Common myeloid progenitor, CD34-positive (primary cell): ENCODE results near the gene PCBP2.
A peak's percentile ranks its signal among the peaks of the same experiment; 100 is the strongest.
"Not testable (repeated sequence)": the region's sequence is repeated elsewhere in the genome, so short reads cannot be mapped to it uniquely, and the experiment has no call there.

Experiments
- CTCF ChIA-PET: fragments of 350-600 bp; sonication (Branson Sonifier 250); formaldehyde crosslinking; loops from one replicate; lab custom pipeline; 2021; ENCODE audit warnings: antibody characterized with exemption; lab: Charles Lee
- POLR2A ChIA-PET: fragments of 350-600 bp; sonication (Branson Sonifier 250); formaldehyde crosslinking; loops from one replicate; lab custom pipeline; 2021; ENCODE audit warnings: antibody characterized with exemption; lab: Charles Lee
- DNase-seq, 3 donors: peaks; one replicate each; pipeline versions ENCODE4 v3.0.0 to v3.0.0-alpha.2; 2013
- H3K27ac ChIP-seq, 2 experiments: 1 replicate in 1 of 2; 2 replicates in 1 of 2; pipeline ENCODE4 v1.7.0; 2013; ENCODE audit warnings: inconsistent platforms in 2 of 2, low read length in 2 of 2, mild to moderate bottlenecking in 2 of 2, low read depth in 1 of 2, moderate library complexity in 1 of 2; ENCODE audit not compliant: severe bottlenecking in 2 of 2, insufficient read depth in 1 of 2, poor library complexity in 1 of 2
- H3K27me3 ChIP-seq, 5 experiments: replicated peaks in 2 of 5; 1 replicate in 3 of 5; 2 replicates in 2 of 5; pipeline versions ENCODE4 v1.6.1 to v1.7.0; 2013; ENCODE audit warnings: low read length in 4 of 5, mild to moderate bottlenecking in 2 of 5, moderate library complexity in 2 of 5, inconsistent platforms in 1 of 5; ENCODE audit not compliant: insufficient read depth in 5 of 5, control insufficient read depth in 4 of 5
- H3K36me3 ChIP-seq, 4 experiments: 1 replicate in 2 of 4; 2 replicates in 2 of 4; pipeline versions ENCODE4 v1.6.1 to v1.7.0; 2013; ENCODE audit warnings: low read length in 3 of 4, control low read depth in 1 of 4, mild to moderate bottlenecking in 1 of 4; ENCODE audit not compliant: control insufficient read depth in 4 of 4, insufficient read depth in 4 of 4
- H3K4me1 ChIP-seq, 4 experiments: 1 replicate in 3 of 4; 2 replicates in 1 of 4; pipeline versions ENCODE4 v1.6.1 to v1.7.1; 2013; ENCODE audit warnings: low read length in 3 of 4, mild to moderate bottlenecking in 3 of 4, control low read depth in 1 of 4, inconsistent platforms in 1 of 4, moderate library complexity in 1 of 4; ENCODE audit not compliant: control insufficient read depth in 4 of 4, insufficient read depth in 4 of 4; ENCODE audit errors: control extremely low read depth in 1 of 4
- H3K4me3 ChIP-seq, 7 experiments: 1 replicate in 4 of 7; 2 replicates in 3 of 7; pipeline versions ENCODE4 v1.5.1 to v1.7.0; 2013; ENCODE audit warnings: mild to moderate bottlenecking in 7 of 7, low read length in 6 of 7, moderate library complexity in 6 of 7, inconsistent platforms in 2 of 7, low read depth in 2 of 7, control low read depth in 1 of 7; ENCODE audit not compliant: insufficient read depth in 4 of 7, control insufficient read depth in 1 of 7; ENCODE audit errors: extremely low read depth in 1 of 7
- H3K9me3 ChIP-seq, 5 experiments: 1 replicate in 4 of 5; 2 replicates in 1 of 5; pipeline versions ENCODE4 v1.6.1 to v1.7.1; 2013; ENCODE audit warnings: low read length in 4 of 5, mild to moderate bottlenecking in 2 of 5, inconsistent platforms in 1 of 5, low read depth in 1 of 5, moderate library complexity in 1 of 5; ENCODE audit not compliant: control insufficient read depth in 4 of 5, insufficient read depth in 2 of 5; ENCODE audit errors: control extremely low read depth in 1 of 5
- WGBS: methylation state at CpG from one replicate; pipeline ENCODE4 v1.1.5; 2013; ENCODE audit not compliant: insufficient coverage; 5-methylcytosine and 5-hydroxymethylcytosine counted together

PCBP2 gene

DNA sequence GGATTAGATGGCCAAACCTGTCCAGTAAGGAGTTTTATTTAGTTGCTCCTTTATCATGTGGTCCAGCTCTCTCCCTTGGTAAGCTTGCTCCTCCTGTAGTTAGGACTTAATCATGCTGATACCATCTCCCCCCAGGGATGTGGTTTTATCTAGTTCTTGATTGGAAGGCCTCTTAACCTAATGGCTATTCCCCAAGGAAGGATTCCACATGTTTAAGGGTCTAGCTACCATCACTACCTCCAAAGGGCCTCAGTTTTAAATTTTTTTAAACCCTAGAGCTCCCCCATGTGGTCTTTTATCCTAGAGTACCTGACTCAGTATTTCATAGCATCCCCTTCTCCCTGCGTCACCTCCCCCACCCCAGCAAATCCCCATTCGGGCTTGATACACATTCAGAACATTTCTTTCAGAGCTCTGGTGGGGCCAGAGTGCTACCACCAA is 24.9 kb downstream of the PCBP2 start:
- no peaks in the 10 kb centered on the region for H3K27me3 ChIP-seq
- no peaks in the 10 kb centered on the region for H3K9me3 ChIP-seq
- H3K4me1 ChIP-seq = no peaks in the 10 kb centered on the region
- 100% methylated on average over 1 of the region's 2 CpGs for WGBS
- no peak overlapping the region for H3K27ac ChIP-seq
- DNase-seq = peak in 2 of 3 donors; percentile 43 to 51
- ChIA-PET POLR2A (interaction anchor here (0.6 to 1.3 kb wide), 4 partner anchors 12 to 23 kb away, joined by 3 to 6 read pairs (median 4); no protein-coding TSS in a partner anchor), CTCF (interaction anchor here (1.0 to 8.9 kb wide), 15 partner anchors 9 to 179 kb away, joined by 3 to 130 read pairs (median 9); partner anchors contain the start of genes NPFF and TARBP2)
- H3K4me3 ChIP-seq = no peak overlapping the region
- peaks cover 50 to 96% (median 73%) of the 10 kb centered on the region in 4 experiments for H3K36me3 ChIP-seq

- Histone ChIP-seq H3K4me1 (no peaks in the 10 kb centered on the region), H3K9me3 (no peaks in the 10 kb centered on the region), H3K27me3 (no peaks in the 10 kb centered on the region), H3K27ac (no peak overlapping the region), H3K4me3 (no peak overlapping the region), H3K36me3 (peaks cover 39 to 96% (median 69%) of the 10 kb centered on the region in 4 experiments)
- no peak for DNase-seq
- CTCF ChIA-PET = interaction anchor here (1.1 to 8.9 kb wide), 6 partner anchors 11 to 134 kb away, joined by 3 to 130 read pairs (median 5); partner anchors contain the start of gene NPFF
- 88% methylated on average over 1 of the region's 1 CpG for WGBS
- POLR2A ChIA-PET = interaction anchor here (1.0 kb wide), 1 partner anchor 12 kb away, joined by 4 read pairs; no protein-coding TSS in a partner anchor
Measured at GRCh38 chr12:53478865-53479264, 27.0 kb downstream of the PCBP2 start.

DNA sequence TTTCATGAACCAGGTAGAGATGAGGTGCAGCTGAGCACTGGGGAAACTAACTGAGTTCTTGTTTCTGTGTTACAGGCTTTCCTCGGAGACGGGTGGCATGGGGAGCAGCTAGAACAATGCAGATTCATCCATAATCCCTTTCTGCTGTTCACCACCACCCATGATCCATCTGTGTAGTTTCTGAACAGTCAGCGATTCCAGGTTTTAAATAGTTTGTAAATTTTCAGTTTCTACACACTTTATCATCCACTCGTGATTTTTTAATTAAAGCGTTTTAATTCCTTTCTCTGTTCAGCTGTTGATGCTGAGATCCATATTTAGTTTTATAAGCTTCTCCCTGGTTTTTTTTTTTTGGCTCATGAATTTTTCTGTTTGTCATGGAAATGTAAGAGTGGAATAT is 27.4 kb downstream of the PCBP2 start:
- 95% methylated on average over 3 of the region's 5 CpGs for WGBS
- ChIA-PET POLR2A (interaction anchor here (1.0 to 1.3 kb wide), 2 partner anchors 11 to 22 kb away, joined by 3 to 4 read pairs; partner anchors contain the start of gene TARBP2), CTCF (interaction anchor here (1.2 to 8.9 kb wide), 5 partner anchors 10 to 134 kb away, joined by 3 to 130 read pairs (median 4); partner anchors contain the start of gene NPFF)
- Histone ChIP-seq H3K4me3 (no peak overlapping the region), H3K36me3 (peaks cover 35 to 96% (median 68%) of the 10 kb centered on the region in 4 experiments), H3K27ac (no peak overlapping the region), H3K9me3 (no peaks in the 10 kb centered on the region), H3K27me3 (no peaks in the 10 kb centered on the region), H3K4me1 (no peaks in the 10 kb centered on the region)
- no peak for DNase-seq

GRCh38 chr12:53480491-53481442 is 28.9 kb downstream of the PCBP2 start:
- CTCF ChIA-PET = interaction anchor here (1.2 to 3.1 kb wide), 7 partner anchors 12 to 157 kb away, joined by 3 to 23 read pairs (median 6); partner anchors contain the start of genes MAP3K12 and NPFF
- Histone ChIP-seq H3K4me1 (no peaks in the 10 kb centered on the region), H3K27me3 (no peaks in the 10 kb centered on the region), H3K27ac (no peak overlapping the region), H3K9me3 (no peaks in the 10 kb centered on the region), H3K36me3 (peaks cover 26 to 94% (median 66%) of the 10 kb centered on the region in 4 experiments), H3K4me3 (no peak overlapping the region)
- POLR2A ChIA-PET = interaction anchor here (0.6 to 3.2 kb wide), 6 partner anchors 9 to 228 kb away, joined by 3 to 20 read pairs (median 4); partner anchors contain the start of gene TARBP2
- no peak for DNase-seq
- WGBS = 95% methylated on average over 5 of the region's 12 CpGs

DNA sequence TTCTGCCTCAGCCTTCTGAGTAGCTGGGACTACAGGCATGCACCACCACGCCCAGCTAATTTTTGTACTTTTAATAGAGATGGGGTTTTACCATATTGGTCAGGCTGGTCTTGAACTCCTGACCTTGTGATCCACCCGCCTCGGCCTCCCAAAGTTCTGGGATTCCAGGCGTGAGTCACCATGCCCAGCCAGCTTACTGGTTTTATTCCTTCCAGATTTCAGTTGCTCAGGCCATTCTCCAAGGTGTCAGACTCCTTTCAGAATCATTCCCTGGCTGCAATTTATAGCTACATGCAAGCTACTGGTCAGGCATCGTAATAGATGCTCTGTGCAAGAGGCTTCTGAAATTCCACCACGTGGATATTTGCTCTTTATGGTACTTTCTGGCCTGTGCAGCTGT is 29.6 kb downstream of the PCBP2 start:
- ChIA-PET CTCF (interaction anchor here (0.8 to 3.1 kb wide), 11 partner anchors 9 to 158 kb away, joined by 3 to 23 read pairs (median 6); partner anchors contain the start of genes MAP3K12 and NPFF), POLR2A (interaction anchor here (1.0 to 3.2 kb wide), 6 partner anchors 9 to 28 kb away, joined by 3 to 20 read pairs (median 6); partner anchors contain the start of gene TARBP2)
- 95% methylated on average over 6 of the region's 6 CpGs for WGBS
- H3K4me3 ChIP-seq, H3K27ac ChIP-seq, DNase-seq, H3K27me3 ChIP-seq, H3K4me1 ChIP-seq, H3K9me3 ChIP-seq: not testable (repeated sequence)
- H3K36me3 ChIP-seq = peaks cover 24 to 94% (median 64%) of the 10 kb centered on the region in 4 experiments

DNA sequence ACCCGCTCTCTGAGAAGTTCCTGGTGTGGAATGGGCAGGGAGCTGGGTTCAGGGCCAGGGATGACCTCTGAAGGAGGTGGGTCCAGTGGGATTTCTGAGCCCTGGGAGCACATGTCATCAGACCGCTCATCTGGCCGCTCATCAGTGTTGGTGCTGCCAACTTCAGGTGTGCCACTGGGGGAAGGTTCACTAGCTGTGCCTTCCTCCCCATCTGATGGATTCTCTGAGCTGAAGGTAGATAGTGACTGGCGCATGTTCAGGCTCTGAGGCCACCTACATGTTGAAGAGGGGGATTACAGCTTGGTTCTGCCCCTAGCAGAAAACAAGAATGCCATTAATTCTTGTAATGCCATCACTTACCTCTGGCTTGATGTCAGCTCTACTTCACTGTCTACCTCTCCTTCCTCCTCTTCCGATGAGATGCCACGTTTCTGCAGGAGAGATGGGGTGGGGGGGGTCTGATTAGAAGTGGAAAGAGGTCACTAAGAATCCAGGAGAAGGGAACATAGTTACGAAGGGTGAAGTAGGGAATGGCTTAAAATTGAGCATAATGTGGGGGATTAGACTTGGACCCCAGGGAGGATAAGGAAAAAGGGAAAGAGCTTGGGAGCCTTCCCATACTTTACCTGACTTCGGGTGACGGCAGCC is 30.2 kb downstream of the PCBP2 start:
- DNase-seq = peak in 2 of 3 donors; percentile 67 to 71
- CTCF ChIA-PET = interaction anchor here (0.8 to 3.1 kb wide), 11 partner anchors 9 to 158 kb away, joined by 3 to 23 read pairs (median 6); partner anchors contain the start of genes MAP3K12 and NPFF
- Histone ChIP-seq H3K27ac (no peak overlapping the region), H3K4me1 (peaks cover 0 to 2% (median 0%) of the 10 kb centered on the region in 4 experiments), H3K9me3 (no peaks in the 10 kb centered on the region), H3K4me3 (no peak overlapping the region), H3K36me3 (peaks cover 22 to 94% (median 62%) of the 10 kb centered on the region in 4 experiments), H3K27me3 (no peaks in the 10 kb centered on the region)
- POLR2A ChIA-PET = interaction anchor here (0.9 to 3.2 kb wide), 7 partner anchors 10 to 28 kb away, joined by 3 to 20 read pairs (median 6); partner anchors contain the start of gene TARBP2
- WGBS = 100% methylated on average over 4 of the region's 9 CpGs
